Endothelial cell of umbilical vein (primary cell): Measurements from ENCODE around the gene STK32A. TPM values are rescaled to one million over a fixed set of nuclear protein-coding genes. Genes with fewer than 3 reads are reported as not detected.

Experiments used
- BruUV-seq: library from RNA; stranded (reverse); fragments of 400-500 nt; replicated peaks from 2 replicates; lab custom pipeline; 2021; lab: Mats Ljungman, UMichigan
- CTCF ChIA-PET: fragments of 300-600, 350-600 bp; sonication (Branson Sonifier 250); formaldehyde crosslinking; loops from one replicate; lab custom pipeline; 2021; ENCODE audit warnings: antibody characterized with exemption, inconsistent platforms; lab: Charles Lee
- POLR2A ChIA-PET: fragments of 300-600, 350-600 bp; sonication (Branson Sonifier 250); formaldehyde crosslinking; loops from one replicate; lab custom pipeline; 2021; ENCODE audit warnings: antibody characterized with exemption, inconsistent platforms; lab: Charles Lee
- DNase-seq: peaks from one replicate; pipeline ENCODE4 v3.0.0-alpha.2; 2011; ENCODE audit warnings: low read depth, low spot score
- FAIRE-seq: peaks from 2 replicates; lab custom pipeline; 2011; peaks lifted over from hg19 to GRCh38; lab: Jason Lieb, UNC
- H2AFZ ChIP-seq: 2 replicates; pipeline ENCODE4 v1.6.0; 2012; ENCODE audit warnings: low read depth, low read length, control low read depth, inconsistent platforms
- H3K27ac ChIP-seq: 2 replicates; pipeline ENCODE4 v1.5.1; 2011; ENCODE audit warnings: low read depth, mild to moderate bottlenecking, control low read depth, low read length, moderate library complexity; ENCODE audit not compliant: insufficient read depth
- H3K27me3 ChIP-seq, 2 experiments: 2 replicates each; pipeline versions ENCODE4 v1.6.0 to v1.6.1; 2011; ENCODE audit warnings: low read length in 2 of 2, mixed read lengths in 1 of 2; ENCODE audit not compliant: control insufficient read depth in 2 of 2, insufficient read depth in 2 of 2
- H3K36me3 ChIP-seq, 2 experiments: 2 replicates in 1 of 2; 3 replicates in 1 of 2; pipeline ENCODE4 v1.5.1; 2011; ENCODE audit warnings: low read length in 2 of 2, mild to moderate bottlenecking in 1 of 2, moderate library complexity in 1 of 2; ENCODE audit not compliant: control insufficient read depth in 2 of 2, insufficient read depth in 2 of 2; ENCODE audit errors: extremely low read depth in 1 of 2
- H3K4me1 ChIP-seq: 3 replicates; pipeline ENCODE4 v1.5.1; 2011; ENCODE audit warnings: mild to moderate bottlenecking, low read length; ENCODE audit not compliant: control insufficient read depth, insufficient read depth; ENCODE audit errors: extremely low read depth
- H3K4me2 ChIP-seq: 2 replicates; pipeline ENCODE4 v1.6.1; 2011; ENCODE audit warnings: low read length, control low read depth, mixed read lengths; ENCODE audit not compliant: insufficient read depth
- H3K4me3 ChIP-seq, 3 experiments: fragments of 200-600 bp in 1 of 3; sonication (generic), shearing (Covaris generic) in 1 of 3; replicated peaks in 1 of 3; 2 replicates each; pipeline ENCODE4 v1.5.1; 2011 to 2016; ENCODE audit warnings: control low read depth in 3 of 3, low read length in 3 of 3, mild to moderate bottlenecking in 2 of 3, inconsistent platforms in 1 of 3, low read depth in 1 of 3, moderate library complexity in 1 of 3; ENCODE audit not compliant: insufficient read depth in 1 of 3
- H3K79me2 ChIP-seq: 2 replicates; pipeline ENCODE4 v1.6.0; 2012; ENCODE audit warnings: low read length, inconsistent platforms; ENCODE audit not compliant: control insufficient read depth, insufficient read depth
- H3K9ac ChIP-seq: replicated peaks from 2 replicates; pipeline ENCODE3; 2011; ENCODE audit warnings: low read length, control low read depth; ENCODE audit not compliant: insufficient read depth; ENCODE audit errors: extremely low read depth
- H3K9me1 ChIP-seq: replicated peaks from 3 replicates; pipeline ENCODE4 v1.6.0; 2011; ENCODE audit warnings: mild to moderate bottlenecking, low read length; ENCODE audit not compliant: control insufficient read depth, insufficient read depth; ENCODE audit errors: extremely low read depth
- H3K9me3 ChIP-seq: replicated peaks from 2 replicates; pipeline ENCODE4 v1.5.1; 2012; ENCODE audit warnings: low read length, inconsistent platforms; ENCODE audit not compliant: control insufficient read depth, insufficient read depth
- H4K20me1 ChIP-seq: replicated peaks from 2 replicates; pipeline ENCODE3; 2011; ENCODE audit warnings: mild to moderate bottlenecking, low read length; ENCODE audit not compliant: control insufficient read depth, insufficient read depth; ENCODE audit errors: extremely low read depth
- EZH2 ChIP-seq: IDR thresholded peaks from 2 replicates; pipeline ENCODE4 v1.6.1; 2012; ENCODE audit warnings: borderline replicate concordance, low read depth, mild to moderate bottlenecking, moderate library complexity, low read length, inconsistent platforms; ENCODE audit not compliant: severe bottlenecking
- FOS ChIP-seq: IDR thresholded peaks from 2 replicates; pipeline ENCODE4 v1.6.1; 2011; ENCODE audit warnings: mild to moderate bottlenecking, low read length, moderate library complexity, borderline replicate concordance; ENCODE audit not compliant: insufficient read depth
- MYC ChIP-seq: IDR thresholded peaks from one replicate; pipeline ENCODE4 v1.6.1; 2011; ENCODE audit warnings: mild to moderate bottlenecking, low read depth, low read length
- POLR2A ChIP-seq: IDR thresholded peaks from 2 replicates; pipeline ENCODE4 v1.6.1; 2012; ENCODE audit warnings: low read depth, mild to moderate bottlenecking, control low read depth, low read length
- POLR2AphosphoS5 ChIP-seq: IDR thresholded peaks from 2 replicates; pipeline ENCODE4 v1.6.1; 2012; ENCODE audit warnings: low read depth, mild to moderate bottlenecking, control low read depth, low read length, moderate library complexity; ENCODE audit not compliant: insufficient read depth
- dilution Hi-C: fragments of 300-500 bp; cut with MboI; formaldehyde crosslinking; loops from one replicate; pipeline ENCODE4 v1.15.0; 2019; ENCODE audit warnings: low sequenced_read_pairs; ENCODE audit not compliant: extremely low pct_ligation_motif_present
- intact Hi-C: fragments of 100-400 bp; cut with micrococcal nuclease; formaldehyde crosslinking; loops from one replicate; pipeline ENCODE4 v1.10.0; 2022
- polyA plus RNA-seq, 4 experiments: library from polyadenylated mRNA; depleted of rRNA in 3 of 4; stranded (reverse) in 3 of 4; unstranded in 1 of 4; fragments of >200 nt; gene quantifications; 2 replicates each; pipeline versions ENCODE4 v1.2.1 to v1.2.3, GENCODE V29; 2011 to 2012; ENCODE audit warnings: missing spikeins in 1 of 4
- total RNA-seq: library from RNA; stranded (reverse); gene quantifications from 2 replicates; pipeline ENCODE4 v1.2.3, GENCODE V29; 2021
- TF ChIP-seq, protein P1 (sequence below), 2 donors: IDR thresholded peaks; 1 replicate in 1 of 2; 2 replicates in 1 of 2; pipeline ENCODE4 v1.5.1; 2011; ENCODE audit warnings: low read length in 2 of 2, mild to moderate bottlenecking in 2 of 2, moderate library complexity in 2 of 2, control low read depth in 1 of 2, inconsistent platforms in 1 of 2, low read depth in 1 of 2; ENCODE audit not compliant: insufficient read depth in 1 of 2; ENCODE audit errors: extremely low read depth in 1 of 2

Gene STK32A
- total and polyA plus RNA-seq, 2 donors (not counting 3 experiments of a cell fraction or from before 2014, with no cell fraction given), result not detected

DNA sequence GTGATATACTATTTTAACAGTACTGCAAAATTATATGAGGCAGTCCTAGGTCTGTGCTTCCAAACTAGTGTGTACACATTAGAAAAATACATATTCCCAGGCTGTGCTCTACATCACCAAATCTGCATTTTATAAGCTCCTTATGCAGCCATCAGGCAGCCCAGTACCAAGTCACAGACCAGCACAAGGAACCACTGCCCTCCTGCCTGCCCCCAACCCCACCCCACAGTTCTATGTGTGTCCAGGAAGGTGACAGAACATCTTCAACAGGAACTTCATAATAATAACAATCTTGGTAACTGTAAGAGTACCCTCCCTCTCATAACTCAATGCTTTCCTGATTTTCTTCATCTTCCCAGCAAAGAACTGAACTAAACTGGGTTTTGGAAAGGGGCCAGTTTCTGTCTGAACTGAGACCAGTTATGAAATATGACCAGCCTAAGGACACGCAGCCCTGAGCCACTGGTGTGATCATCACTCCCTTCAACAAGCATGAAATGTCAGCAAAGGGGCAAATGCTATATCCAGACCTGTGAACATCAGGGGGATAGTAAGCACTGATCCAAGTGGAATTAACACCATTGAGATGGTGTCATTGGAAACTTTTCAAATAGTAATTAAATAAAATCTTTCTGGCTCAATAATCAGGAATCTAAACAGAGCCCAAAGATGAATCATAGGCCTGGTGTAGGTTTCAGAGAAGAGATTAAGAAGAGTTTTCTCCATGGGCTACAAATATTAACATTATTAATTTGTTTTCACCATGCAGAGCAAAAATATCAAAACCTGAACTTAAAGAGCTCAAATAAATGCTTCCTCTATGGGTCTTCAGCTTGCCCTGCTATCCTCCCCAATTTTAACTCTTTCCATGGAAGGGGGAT, 192.9 kb downstream of the STK32A start:
- CTCF ChIA-PET, result interaction anchor here (1.0 to 1.5 kb wide), 4 partner anchors 12 to 151 kb away, joined by 3 read pairs; no protein-coding TSS in a partner anchor
- no TSS peak for BruUV-seq
- Histone ChIP-seq H3K36me3 (no peaks in the 10 kb centered on the region), H2AFZ (no peak overlapping the region), H3K9ac (no peak overlapping the region), H3K27ac (no peak overlapping the region), H3K9me1 (no peaks in the 10 kb centered on the region), H4K20me1 (no peaks in the 10 kb centered on the region), H3K4me2 (no peak overlapping the region), H3K4me3 (no peak overlapping the region), H3K27me3 (no peaks in the 10 kb centered on the region), H3K4me1 (no peaks in the 10 kb centered on the region), H3K79me2 (peaks cover 45% of the 10 kb centered on the region), H3K9me3 (no peaks in the 10 kb centered on the region)
- DNase-seq (no peak), FAIRE-seq (no peak)
- dilution Hi-C loops (no loop called here), intact Hi-C loops (no loop called here)
- TF ChIP-seq POLR2AphosphoS5 (no peak), MYC (no peak), FOS (no peak), EZH2 (no peak), POLR2A (no peak)
- TF ChIP-seq, protein P1, sequence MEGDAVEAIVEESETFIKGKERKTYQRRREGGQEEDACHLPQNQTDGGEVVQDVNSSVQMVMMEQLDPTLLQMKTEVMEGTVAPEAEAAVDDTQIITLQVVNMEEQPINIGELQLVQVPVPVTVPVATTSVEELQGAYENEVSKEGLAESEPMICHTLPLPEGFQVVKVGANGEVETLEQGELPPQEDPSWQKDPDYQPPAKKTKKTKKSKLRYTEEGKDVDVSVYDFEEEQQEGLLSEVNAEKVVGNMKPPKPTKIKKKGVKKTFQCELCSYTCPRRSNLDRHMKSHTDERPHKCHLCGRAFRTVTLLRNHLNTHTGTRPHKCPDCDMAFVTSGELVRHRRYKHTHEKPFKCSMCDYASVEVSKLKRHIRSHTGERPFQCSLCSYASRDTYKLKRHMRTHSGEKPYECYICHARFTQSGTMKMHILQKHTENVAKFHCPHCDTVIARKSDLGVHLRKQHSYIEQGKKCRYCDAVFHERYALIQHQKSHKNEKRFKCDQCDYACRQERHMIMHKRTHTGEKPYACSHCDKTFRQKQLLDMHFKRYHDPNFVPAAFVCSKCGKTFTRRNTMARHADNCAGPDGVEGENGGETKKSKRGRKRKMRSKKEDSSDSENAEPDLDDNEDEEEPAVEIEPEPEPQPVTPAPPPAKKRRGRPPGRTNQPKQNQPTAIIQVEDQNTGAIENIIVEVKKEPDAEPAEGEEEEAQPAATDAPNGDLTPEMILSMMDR (IDR thresholded peaks at IDR 0.05; ENCODE audit: extremely low read depth in 1 of 2, insufficient read depth in 1 of 2, low read depth in 1 of 2, low read length in 2 of 2), result no peak
- POLR2A ChIA-PET, result no interaction called here
